B cell (primary cell): ENCODE results near the gene CALML6. TPM values are rescaled to one million over a fixed set of nuclear protein-coding genes. Genes with fewer than 3 reads are reported as not detected.

ENCODE experiments used
- ATAC-seq: fragments of 200-7000 bp; cut with Tn5 transposase; one replicate; pipeline ENCODE4 v1.10.0; 2021; ENCODE audit warnings: low read depth, mild to moderate bottlenecking, moderate number of reproducible peaks, moderate library complexity
- CTCF ChIA-PET: fragments of 350-600 bp; sonication (Branson Sonifier 250); formaldehyde crosslinking; loops from one replicate; lab custom pipeline; 2021; ENCODE audit warnings: antibody characterized with exemption, inconsistent platforms; lab: Charles Lee
- POLR2A ChIA-PET: fragments of 350-600 bp; sonication (Branson Sonifier 250); formaldehyde crosslinking; loops from one replicate; lab custom pipeline; 2021; ENCODE audit warnings: antibody characterized with exemption; lab: Charles Lee
- DNase-seq: peaks from one replicate; pipeline ENCODE4 v3.0.0; 2013
- H2AFZ ChIP-seq: 2 replicates; pipeline ENCODE4 v1.6.1; 2012; ENCODE audit warnings: mild to moderate bottlenecking, low read depth, low read length; ENCODE audit not compliant: insufficient read depth, poor library complexity, severe bottlenecking
- H3K27ac ChIP-seq, 2 donors: 1 replicate in 1 of 2; 2 replicates in 1 of 2; pipeline ENCODE4 v1.5.1; 2012 to 2013; ENCODE audit warnings: low read length in 2 of 2, mild to moderate bottlenecking in 2 of 2, moderate library complexity in 1 of 2
- H3K27me3 ChIP-seq, 4 experiments: fragments of 200-600 bp in 1 of 4; sonication (generic) in 1 of 4; replicated peaks in 1 of 4; 1 replicate in 2 of 4; 2 replicates in 2 of 4; pipeline versions ENCODE4 v1.6.1 to v1.7.0; 2013 to 2016; ENCODE audit warnings: low read length in 3 of 4, mild to moderate bottlenecking in 2 of 4, mixed read lengths in 1 of 4, moderate library complexity in 1 of 4; ENCODE audit not compliant: insufficient read depth in 4 of 4, control insufficient read depth in 3 of 4; ENCODE audit errors: control extremely low read depth in 1 of 4
- H3K36me3 ChIP-seq, 2 experiments: replicated peaks in 1 of 2; 1 replicate in 1 of 2; 2 replicates in 1 of 2; pipeline versions ENCODE4 v1.6.1 to v1.7.1; 2013; ENCODE audit warnings: low read length in 1 of 2; ENCODE audit not compliant: insufficient read depth in 2 of 2, control insufficient read depth in 1 of 2; ENCODE audit errors: control extremely low read depth in 1 of 2, extremely low read depth in 1 of 2
- H3K4me1 ChIP-seq, 2 donors: fragments of 200-600 bp in 1 of 2; sonication (generic) in 1 of 2; 1 replicate in 1 of 2; 2 replicates in 1 of 2; pipeline versions ENCODE4 v1.5.1 to v1.6.1; 2013 to 2017; ENCODE audit warnings: low read length in 2 of 2; ENCODE audit not compliant: control insufficient read depth in 2 of 2, insufficient read depth in 2 of 2
- H3K4me2 ChIP-seq: replicated peaks from 2 replicates; pipeline ENCODE3; 2012; ENCODE audit warnings: mild to moderate bottlenecking, low read depth, low read length; ENCODE audit not compliant: poor library complexity, severe bottlenecking
- H3K4me3 ChIP-seq, 5 experiments: fragments of 200-600 bp in 1 of 5; sonication (generic) in 1 of 5; 1 replicate in 3 of 5; 2 replicates in 2 of 5; pipeline versions ENCODE4 v1.5.1 to v1.7.0; 2011 to 2016; ENCODE audit warnings: low read length in 4 of 5, mild to moderate bottlenecking in 4 of 5, low read depth in 2 of 5, control low read depth in 1 of 5, moderate library complexity in 1 of 5; ENCODE audit not compliant: insufficient read depth in 1 of 5; ENCODE audit errors: control extremely low read depth in 1 of 5, extremely low read depth in 1 of 5
- H3K79me2 ChIP-seq: fragments of 200-600 bp; sonication (generic); one replicate; pipeline ENCODE4 v1.6.0; 2016; ENCODE audit warnings: low read length; ENCODE audit not compliant: control insufficient read depth, insufficient read depth
- H3K9ac ChIP-seq: fragments of 200-600 bp; sonication (generic); 2 replicates; pipeline ENCODE4 v1.6.1; 2017; ENCODE audit warnings: mild to moderate bottlenecking, low read length, moderate library complexity
- H3K9me3 ChIP-seq, 3 donors: one replicate each; pipeline versions ENCODE4 v1.6.1 to v1.7.1; 2013; ENCODE audit warnings: low read length in 2 of 3; ENCODE audit not compliant: control insufficient read depth in 2 of 3, insufficient read depth in 1 of 3; ENCODE audit errors: control extremely low read depth in 1 of 3
- H4K20me1 ChIP-seq: 2 replicates; pipeline ENCODE4 v1.6.0; 2012; ENCODE audit warnings: mild to moderate bottlenecking, low read length; ENCODE audit not compliant: insufficient read depth, control insufficient read depth, poor library complexity, severe bottlenecking
- H3K27ac Mint-ChIP-seq: one replicate; pipeline ENCODE4 v1.8.0; 2021; ENCODE audit warnings: mixed read lengths
- H3K27me3 Mint-ChIP-seq: one replicate; pipeline ENCODE4 v1.8.0; 2021; ENCODE audit warnings: mixed read lengths
- H3K4me1 Mint-ChIP-seq: one replicate; pipeline ENCODE4 v1.8.0; 2021; ENCODE audit warnings: mixed read lengths
- H3K4me3 Mint-ChIP-seq: one replicate; pipeline ENCODE4 v1.8.0; 2021; ENCODE audit warnings: mixed read lengths
- H3K9me3 Mint-ChIP-seq: one replicate; pipeline ENCODE4 v1.8.0; 2022; ENCODE audit warnings: mixed read lengths; ENCODE audit not compliant: insufficient read depth
- CTCF ChIP-seq: fragments of 200-600 bp; IDR thresholded peaks from one replicate; pipeline ENCODE4 v1.8.0; 2022; ENCODE audit warnings: antibody characterized with exemption, mild to moderate bottlenecking
- EZH2 ChIP-seq: IDR thresholded peaks from 2 replicates; pipeline ENCODE4 v1.6.1; 2012; ENCODE audit warnings: borderline replicate concordance, low read depth, mild to moderate bottlenecking, moderate library complexity, low read length; ENCODE audit not compliant: insufficient read depth, poor library complexity, severe bottlenecking
- WGBS: methylation state at CpG from one replicate; pipeline ENCODE4 v1.1.5; 2013; ENCODE audit warnings: missing lambda C conversion rate; ENCODE audit not compliant: insufficient coverage; 5-methylcytosine and 5-hydroxymethylcytosine counted together
- intact Hi-C: fragments of 100-400 bp; cut with micrococcal nuclease; formaldehyde crosslinking; loops from one replicate; pipeline ENCODE4 v1.10.0; 2022
- polyA plus RNA-seq: library from polyadenylated mRNA; depleted of rRNA; stranded (reverse); fragments of >200 nt; gene quantifications from 2 replicates; pipeline ENCODE4 v1.2.3, GENCODE V29; 2012
- total RNA-seq, 2 donors: library from RNA; stranded (reverse); fragments of 120-200 nt in 1 of 2; gene quantifications; 1 replicate in 1 of 2; 2 replicates in 1 of 2; pipeline versions ENCODE4 v1.2.3 to v1.2.4, GENCODE V29; 2013 to 2022

CALML6 gene
- total and polyA plus RNA-seq, 2 donors (not counting 1 experiment from before 2014, with no cell fraction given), result 0.64 to 2.0 TPM

- no peak overlapping the region for H3K4me2 ChIP-seq
- no peak overlapping the region for H3K4me3 Mint-ChIP-seq
- CTCF ChIA-PET, result no interaction called here
These were observed 6.4 kb downstream of the CALML6 start for GRCh38 chr1:1921459-1921862.

More at GRCh38 chr1:1921459-1921862, 6.4 kb downstream of the CALML6 start:
- Mint-ChIP-seq H3K4me1 (peaks cover 4% of the 10 kb centered on the region), H3K9me3 (no peaks in the 10 kb centered on the region), H3K27me3 (peaks cover 7% of the 10 kb centered on the region), H3K27ac (no peak overlapping the region)
- H3K4me3 ChIP-seq, result no peak overlapping the region
- no peak for ATAC-seq
- intact Hi-C loops, result no loop called here
- DNase-seq, result peak; percentile 26
- H3K9ac ChIP-seq, result no peak overlapping the region
- H2AFZ ChIP-seq, result no peak overlapping the region
- POLR2A ChIA-PET, result no interaction called here
- H3K9me3 ChIP-seq, result peaks cover 0 to 5% (median 0%) of the 10 kb centered on the region in 3 donors
- no peaks in the 10 kb centered on the region for H3K79me2 ChIP-seq
- 87% methylated on average over 5 of the region's 6 CpGs for WGBS
- peaks cover 0 to 16% (median 0%) of the 10 kb centered on the region in 4 experiments for H3K27me3 ChIP-seq
- peaks cover 12 to 22% of the 10 kb centered on the region in 2 donors for H3K4me1 ChIP-seq
- TF ChIP-seq CTCF (no peak), EZH2 (no peak)
- H3K27ac ChIP-seq, result no peak overlapping the region
- H3K36me3 ChIP-seq, result no peaks in the 10 kb centered on the region
- no peaks in the 10 kb centered on the region for H4K20me1 ChIP-seq
